ENCODE measurements around the gene ZNF230.

The ZNF230 gene

GRCh38 chr19:44002566-44003460 lies at the start of gene ZNF230:
TSS of gene ZNF230 (plus strand) at chr19:44002957. CDS start at chr19:44007079, 4,122 bp downstream.
- peak; percentile 92 for DNase-seq

DNA sequence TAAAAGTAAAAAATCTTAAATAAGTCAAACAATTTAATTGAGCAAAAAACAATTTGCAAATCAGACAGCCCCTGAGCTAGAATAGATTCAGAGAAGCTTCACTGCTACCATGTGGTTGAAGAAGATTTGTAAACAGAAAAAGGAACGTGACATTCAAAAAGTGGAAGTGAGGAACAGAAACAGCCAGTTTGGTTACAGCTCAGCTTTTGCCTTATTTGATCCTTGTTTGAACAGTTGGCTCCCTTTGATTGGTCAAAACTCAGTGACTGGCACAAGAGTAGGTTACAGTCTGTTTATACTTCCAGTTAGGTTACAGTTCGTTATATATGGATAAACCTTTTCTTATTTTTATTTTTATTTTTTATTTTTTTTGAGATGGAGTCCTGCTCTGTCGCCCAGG lies 45.9 kb upstream of the ZNF230 start:
- DNase-seq, result no peak

DNA sequence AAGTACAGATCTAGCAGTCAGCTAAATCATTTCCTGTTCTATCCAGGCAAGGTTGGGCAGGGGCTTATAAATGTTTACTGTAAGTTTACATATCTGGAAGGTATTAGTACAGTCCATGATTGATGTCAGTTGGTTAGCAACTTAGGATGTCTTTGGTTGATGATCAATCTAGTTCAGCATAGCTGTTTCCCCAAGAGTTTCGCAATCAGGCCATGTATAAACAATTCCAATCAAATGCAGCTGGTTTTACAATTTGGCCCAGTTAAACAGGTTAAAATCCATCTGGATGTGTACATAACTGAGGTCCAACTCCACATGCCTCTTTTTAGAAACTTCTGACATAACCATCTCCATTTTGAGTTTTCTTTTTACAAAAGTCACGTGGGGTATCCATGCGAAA lies 44.9 kb upstream of the ZNF230 start:
- DNase-seq, result no peak

- no peak for DNase-seq
These were observed 42.3 kb upstream of the ZNF230 start for GRCh38 chr19:43960411-43960810.

DNA sequence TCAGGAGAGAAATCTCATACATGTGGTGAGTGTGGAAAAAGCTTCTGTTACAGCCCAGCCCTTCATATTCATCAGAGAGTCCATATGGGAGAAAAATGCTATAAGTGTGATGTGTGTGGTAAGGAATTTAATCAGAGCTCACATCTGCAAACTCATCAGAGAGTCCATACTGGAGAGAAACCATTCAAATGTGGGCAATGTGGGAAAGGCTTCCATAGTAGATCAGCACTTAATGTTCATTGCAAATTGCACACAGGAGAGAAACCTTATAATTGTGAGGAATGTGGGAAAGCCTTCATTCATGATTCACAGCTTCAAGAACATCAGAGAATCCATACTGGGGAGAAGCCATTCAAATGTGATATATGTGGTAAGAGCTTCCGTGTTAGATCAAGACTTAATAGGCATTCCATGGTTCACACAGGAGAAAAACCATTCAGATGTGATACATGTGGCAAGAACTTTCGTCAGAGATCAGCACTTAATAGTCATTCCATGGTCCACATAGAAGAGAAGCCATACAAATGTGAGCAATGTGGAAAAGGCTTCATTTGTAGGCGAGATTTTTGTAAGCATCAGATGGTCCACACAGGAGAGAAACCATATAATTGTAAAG lies 36.6 kb upstream of the ZNF230 start:
- no peak for DNase-seq

DNA sequence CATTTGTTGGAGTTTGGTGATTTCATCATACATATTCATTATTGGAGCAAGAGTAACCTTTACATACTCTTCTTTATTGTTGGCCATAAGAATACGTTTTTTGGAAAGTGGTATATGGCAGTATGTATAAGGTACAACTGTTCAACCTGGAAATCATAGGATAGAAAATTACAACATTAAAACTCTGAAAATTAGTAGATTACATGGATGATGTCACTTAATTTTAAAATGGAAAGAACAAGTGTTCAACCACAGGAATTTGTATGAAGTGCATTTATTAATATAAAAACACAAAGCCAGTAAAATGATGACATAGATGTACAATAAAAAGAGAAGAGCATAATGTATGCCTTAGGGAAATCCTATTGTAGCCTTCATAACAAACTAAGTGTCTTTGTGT lies 26.0 kb upstream of the ZNF230 start:
- DNase-seq, result no peak

DNA sequence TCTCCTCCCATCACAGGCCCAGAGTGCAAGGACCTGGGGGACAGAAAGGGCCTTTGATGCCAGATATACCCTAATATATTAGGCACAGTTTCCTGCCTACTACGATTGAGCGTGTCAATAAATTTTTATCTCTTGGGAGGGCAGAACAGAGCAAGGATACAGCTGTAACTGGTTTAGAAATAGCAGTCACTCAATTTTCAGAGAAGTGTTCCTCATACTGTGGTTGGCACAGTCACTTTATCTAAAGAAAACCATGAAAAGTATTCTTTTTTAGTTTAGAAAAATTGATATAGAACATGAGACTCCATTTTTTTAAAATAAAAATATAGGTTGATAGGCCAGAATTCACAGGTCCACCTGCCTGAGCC lies 19.2 kb upstream of the ZNF230 start:
- no peak for DNase-seq

- peak; percentile 97 for DNase-seq
These were observed 18.7 kb upstream of the ZNF230 start, which contains the start of gene ZNF155 for GRCh38 chr19:43983912-43984686. TSS of gene ZNF155 (plus strand) at chr19:43984188. CDS start at chr19:43988544, 4,356 bp downstream.

GRCh38 chr19:43984687-43985000 lies 18.1 kb upstream of the ZNF230 start:
- DNase-seq, result no peak

GRCh38 chr19:43997631-43998290 lies 5.0 kb upstream of the ZNF230 start:
- no peak for DNase-seq

GRCh38 chr19:44002212-44002565 lies 568 bp upstream of the ZNF230 start:
- DNase-seq, result no peak

DNA sequence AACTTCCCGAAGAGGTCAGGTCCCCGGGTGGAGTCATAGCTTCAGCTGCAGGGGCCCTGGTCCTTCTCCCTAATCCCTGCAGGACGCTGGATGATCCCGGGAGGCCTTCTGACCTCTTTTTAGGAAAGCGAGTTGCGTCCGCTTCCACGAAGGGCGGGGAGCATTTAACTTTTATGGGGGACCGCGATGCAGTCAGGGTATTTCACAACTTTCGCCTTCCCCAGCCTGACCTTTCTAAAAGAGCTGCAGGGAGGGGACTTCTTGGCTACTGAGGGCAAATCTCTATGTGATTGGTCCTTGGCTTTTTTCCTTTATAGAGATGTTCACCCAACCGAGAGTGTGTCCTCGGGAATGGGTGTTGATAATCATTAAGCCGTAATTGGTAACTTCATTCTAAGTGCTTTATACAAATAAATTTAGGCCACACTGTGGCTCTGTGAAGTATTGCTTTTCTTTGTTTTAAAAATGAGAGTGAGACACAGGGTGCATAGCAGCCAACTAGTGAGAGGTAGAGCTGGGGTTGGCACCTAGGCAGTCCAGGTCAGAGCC lies 778 bp downstream of the ZNF230 start:
- no peak for DNase-seq

DNA sequence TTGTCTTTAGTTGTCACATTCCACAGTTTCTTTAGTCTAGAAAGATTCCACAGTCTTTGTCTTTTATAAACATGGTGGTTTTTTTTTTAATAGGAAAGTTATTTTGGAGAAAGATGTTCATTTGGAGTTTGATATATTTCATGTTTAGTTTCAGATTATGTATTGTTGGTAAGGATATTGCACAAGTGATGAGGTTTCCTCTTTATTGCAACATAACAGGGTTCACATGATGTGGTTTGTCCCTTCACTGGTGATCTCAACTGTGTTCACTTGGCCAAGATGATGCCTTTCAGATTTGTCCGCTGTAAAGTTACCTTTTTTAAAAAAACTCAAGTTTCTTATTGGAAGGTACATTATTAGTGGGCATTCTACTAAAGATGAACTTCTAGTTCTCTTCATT lies 3.2 kb downstream of the ZNF230 start:
- DNase-seq, result no peak

- DNase-seq, result no peak
These were observed 4.7 kb downstream of the ZNF230 start for GRCh38 chr19:44007473-44007872.

DNA sequence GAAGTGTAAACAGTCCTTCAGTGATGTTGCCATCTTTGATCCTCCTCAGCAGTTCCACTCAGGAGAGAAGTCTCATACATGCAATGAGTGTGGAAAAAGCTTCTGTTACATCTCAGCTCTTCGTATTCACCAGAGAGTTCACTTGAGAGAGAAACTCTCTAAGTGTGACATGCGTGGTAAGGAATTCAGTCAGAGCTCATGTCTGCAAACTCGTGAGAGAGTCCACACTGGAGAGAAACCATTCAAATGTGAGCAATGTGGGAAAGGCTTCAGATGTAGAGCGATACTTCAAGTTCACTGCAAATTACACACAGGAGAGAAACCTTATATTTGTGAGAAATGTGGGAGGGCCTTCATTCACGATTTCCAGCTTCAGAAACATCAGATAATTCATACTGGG lies 7.7 kb downstream of the ZNF230 start:
- no peak for DNase-seq

DNA sequence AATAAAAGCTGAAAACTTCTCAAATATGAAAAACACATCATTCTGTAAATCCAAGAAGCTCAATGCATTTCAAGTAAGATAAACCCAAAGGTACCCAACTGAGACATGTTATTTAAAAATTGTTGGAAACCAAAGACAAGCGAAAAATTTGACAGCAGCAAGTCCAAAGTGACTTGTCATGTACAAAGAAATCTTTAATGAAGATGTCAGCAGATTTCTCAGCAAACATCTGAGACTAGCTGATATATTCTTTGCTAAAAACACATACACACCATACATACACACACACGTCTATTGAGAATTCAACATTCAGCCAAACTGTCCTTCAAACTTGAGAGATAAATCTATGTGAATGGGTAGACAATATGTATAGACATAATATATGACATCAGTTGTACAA lies 16.7 kb downstream of the ZNF230 start:
- no peak for DNase-seq

DNA sequence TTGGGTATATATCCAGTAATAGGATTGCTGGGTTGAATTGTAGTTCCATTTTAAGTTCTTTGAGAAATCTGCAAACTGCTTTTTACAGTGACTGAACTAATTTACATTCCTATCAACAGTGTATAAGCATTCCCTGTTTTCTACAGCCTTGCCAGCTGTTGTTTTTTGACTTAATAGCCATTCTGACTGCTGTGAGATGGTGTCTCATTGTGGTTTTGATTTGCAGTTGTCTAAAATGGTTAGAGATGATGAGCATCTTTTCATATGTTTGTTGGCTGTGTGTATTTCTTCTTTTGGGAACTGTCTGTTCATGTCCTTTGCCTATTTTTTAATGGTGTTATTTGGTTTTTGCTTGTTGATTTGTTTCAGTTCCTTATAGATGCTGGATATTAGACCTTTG lies 18.5 kb downstream of the ZNF230 start:
- no peak for DNase-seq

DNA sequence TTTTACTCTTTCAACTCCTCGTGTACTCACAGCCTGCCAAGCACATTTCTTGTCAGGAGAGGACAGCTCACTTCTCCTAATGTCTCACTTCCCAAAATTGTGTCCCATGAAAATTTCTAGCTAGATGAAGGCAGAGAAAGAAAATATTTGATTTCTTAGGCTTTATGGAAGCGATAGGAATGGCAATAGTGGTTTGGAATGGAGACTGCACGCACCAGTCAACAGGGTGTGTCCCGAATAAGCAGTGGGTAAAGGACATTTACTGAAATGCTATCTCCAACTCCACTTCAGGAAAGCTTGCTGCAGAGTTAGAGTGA lies 22.1 kb downstream of the ZNF230 start:
- no peak for DNase-seq

GRCh38 chr19:44025217-44025936 lies 22.6 kb downstream of the ZNF230 start, which contains the start of gene ZNF222:
TSS of gene ZNF222 (plus strand) at chr19:44025379. CDS start at chr19:44025437, 58 bp downstream.
- DNase-seq, result peak; percentile 61

GRCh38 chr19:44026622-44027021 lies 23.9 kb downstream of the ZNF230 start:
- no peak for DNase-seq

GRCh38 chr19:44032001-44032610 lies 29.3 kb downstream of the ZNF230 start:
- DNase-seq, result no peak

DNA sequence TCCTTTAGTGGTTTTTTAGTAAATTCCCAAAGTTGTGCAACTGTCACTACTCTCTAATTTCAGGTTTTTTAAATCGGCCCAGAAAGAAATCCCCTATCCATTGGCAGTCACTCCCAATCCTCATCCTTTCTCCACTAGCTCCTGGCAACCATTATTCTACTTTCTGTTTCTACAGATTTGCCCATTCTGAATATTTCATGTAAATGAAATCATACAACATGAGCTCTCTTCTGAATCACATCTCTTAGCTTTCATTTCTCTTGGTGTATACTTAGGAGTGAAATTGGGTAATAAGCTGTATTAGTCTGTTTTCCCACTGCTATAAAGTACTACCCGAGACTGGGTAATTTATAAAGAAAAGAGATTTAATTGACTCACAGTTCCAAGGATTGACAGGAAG lies 39.4 kb downstream of the ZNF230 start:
- no peak for DNase-seq
